HS-5 (cell line): ENCODE data around the gene FHAD1.

Experiments
- DNase-seq: peaks from one replicate; pipeline ENCODE4 v3.0.0-alpha.2; 2012; ENCODE audit warnings: low read depth

Gene FHAD1

DNA sequence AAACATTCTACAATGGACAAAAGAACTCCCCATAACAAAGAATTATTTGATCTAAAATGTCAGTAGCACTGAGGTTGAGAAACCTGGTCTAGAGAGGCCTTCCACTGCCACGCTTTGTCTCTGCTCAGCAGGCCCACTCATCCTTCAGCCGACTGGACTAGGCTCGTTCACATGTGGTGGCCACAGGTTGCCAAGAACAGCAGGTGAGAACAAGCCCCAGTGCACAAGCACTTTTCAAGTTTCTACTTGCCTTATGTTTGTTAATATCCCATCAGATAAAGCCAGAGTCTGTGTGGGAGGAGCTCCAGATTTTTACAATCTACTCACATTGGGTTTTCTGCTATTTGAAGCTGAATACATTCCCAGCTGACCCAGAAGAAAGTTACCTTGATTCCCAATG lies 153.6 kb downstream of the FHAD1 start:
- no peak for DNase-seq

DNA sequence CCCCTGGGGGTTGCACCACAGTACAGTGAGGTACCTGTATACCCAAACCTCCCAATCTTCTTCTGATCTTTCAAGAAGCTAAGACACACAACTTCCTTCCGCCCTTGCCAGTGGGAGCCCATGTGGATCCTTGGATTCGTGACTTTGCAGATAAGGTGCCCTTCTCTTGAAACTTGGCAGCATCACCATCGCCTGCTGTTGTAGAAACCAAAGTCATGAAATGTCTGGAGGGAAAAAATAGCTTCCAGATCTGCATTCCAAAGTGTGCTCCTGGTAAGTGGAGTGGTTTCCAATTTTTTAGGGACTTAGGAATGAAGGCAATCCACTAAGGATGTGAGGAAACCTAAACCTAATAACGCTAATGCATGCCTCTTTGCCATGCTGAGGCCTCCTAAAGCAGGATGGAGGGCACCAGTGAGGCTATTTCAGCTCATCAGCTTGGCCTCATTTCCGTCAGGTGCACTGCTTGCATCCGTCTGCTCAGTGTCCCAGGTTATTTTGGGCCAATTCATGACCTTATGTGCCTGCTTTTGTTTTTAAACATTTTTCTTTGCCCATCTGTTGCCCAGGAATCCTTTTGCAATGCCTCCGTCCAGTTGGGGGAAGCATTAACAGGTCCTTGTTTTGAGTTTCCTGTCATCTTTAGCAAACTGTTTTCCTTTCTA lies 154.5 kb downstream of the FHAD1 start:
- DNase-seq: no peak

DNA sequence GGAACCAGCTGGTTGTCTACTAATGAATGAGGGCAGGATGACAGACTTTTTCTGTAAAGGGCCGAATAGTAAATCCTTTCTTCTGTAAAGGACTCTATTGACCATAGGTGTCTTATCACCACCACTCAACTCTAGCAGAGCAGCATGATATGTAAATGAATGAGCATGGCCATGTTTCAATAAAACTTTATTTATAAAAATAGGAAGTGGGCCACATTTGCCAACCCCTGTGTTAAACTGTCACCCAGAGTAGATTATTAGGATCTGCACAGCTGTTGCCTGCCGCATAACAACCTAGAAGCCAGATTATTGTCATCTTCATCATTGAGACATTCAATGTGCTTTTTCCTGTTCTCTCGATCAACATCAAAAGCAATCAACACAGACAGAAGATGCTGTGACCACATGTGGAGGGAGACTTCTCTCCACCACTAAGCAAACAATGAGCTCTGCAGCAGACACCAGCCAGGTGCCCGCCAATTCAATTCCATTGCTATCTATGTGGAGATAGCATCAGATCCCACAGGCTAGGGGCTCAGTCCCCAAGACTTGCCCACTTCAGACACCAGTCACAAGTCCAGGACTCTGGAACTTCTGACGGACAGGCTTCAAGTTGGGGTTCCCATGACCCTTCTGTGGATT lies 155.9 kb downstream of the FHAD1 start:
- no peak for DNase-seq

DNA sequence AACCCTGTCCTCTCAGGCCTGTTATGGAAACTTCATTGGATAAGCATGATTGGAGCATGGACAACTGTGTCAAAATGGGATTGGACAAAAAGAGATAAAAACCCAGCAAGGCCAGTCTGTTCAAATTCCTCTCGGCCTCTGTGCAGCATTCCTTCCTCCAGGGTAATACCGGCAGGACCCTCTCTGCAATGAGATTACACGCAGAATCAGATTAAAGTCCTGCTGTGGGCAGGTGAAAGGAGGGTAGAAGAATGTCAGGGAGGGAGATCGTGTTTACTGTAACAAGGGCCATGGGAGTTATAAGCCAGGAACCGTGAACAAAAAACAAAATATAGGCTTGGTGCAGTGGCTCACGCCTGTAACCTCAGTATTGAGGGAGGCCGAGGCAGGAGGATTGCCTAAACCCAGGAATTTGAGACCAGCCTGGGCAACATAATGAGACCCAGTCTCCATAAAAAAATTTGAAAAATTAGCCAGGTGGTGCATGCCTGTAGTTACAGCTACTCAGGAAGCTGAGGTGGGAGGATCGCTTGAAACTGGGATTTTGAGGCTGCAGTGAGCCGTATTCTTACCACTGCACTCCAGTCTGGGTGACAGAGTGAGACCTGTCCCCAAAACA lies 157.0 kb downstream of the FHAD1 start:
- DNase-seq: no peak

DNA sequence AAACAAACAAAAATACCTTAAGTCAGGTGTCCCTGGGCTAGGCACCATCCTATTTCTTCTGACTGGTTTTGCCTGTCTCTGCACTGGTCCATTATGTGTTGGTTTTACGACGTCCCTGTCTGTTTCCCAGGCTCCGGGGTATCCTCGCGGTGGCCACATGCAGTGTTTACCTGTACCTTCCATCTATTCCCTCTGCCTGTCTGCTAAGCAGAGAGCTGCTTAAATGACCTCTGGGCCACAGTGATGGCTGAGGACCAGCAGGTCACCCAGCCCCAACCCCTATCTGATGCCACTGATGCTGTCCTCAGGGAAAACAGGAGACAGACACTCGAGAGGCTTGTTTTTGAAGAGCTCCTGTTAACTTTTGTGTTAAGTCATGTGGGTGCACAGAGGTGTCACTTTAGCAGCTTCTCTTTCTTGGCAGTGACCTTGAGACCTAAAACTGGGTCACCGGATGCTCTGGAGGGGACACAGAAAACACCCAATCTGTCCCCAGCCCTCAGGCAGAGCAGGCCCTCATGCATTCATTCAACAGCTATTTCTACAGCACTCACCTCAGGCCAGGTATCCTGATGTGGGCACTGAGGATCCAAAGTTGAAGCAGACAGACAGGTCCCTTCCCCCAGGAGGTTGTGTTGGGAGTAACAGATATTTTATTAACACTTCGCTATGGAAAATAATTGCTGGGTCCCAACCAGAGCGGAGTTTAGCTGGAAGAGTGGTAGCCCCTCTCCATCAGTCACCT lies 158.3 kb downstream of the FHAD1 start:
- DNase-seq: no peak

DNA sequence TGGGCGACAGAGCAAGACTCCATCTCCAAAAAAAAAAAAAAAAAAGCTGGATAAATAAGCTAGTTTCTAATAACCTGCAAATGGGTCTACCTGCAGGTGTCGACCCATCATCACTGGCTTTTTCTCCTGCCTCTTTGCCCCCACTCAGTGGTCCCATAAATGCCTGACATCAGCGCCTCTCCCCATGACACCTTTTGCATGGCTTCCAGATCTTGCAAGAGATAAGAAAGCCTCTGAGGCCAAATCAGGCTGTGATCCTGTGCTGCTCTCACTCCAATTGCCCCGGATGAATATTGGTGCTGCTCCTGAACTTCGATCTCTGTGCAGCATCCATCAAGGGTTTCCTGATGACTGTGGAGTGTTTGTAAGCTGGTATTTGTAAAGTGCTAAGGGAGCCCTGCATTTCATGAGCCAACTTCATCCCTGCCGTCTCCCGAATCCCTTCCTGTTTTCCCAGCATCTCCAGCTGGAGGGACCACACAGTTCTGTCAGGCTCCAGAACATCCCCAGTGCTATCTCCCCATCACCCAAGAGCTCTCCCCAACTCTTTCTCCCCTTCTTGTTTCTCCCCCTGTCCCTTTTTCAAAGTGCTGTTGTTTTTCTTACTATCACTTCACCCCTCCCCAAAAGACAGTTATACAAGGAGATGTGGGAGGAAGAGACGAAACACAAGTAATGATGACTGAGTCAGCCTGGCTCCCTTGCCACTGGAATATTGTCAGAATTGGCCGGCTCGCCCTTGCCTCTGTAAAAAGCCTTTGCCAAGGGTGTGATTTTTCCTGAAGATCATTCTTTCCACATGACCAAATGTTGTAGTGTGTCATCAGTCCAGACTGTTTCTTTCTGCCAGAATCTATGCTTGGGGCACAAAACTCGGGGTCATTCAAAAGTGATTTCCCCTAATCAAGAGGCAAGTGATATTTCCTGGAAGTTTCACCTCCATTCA lies 159.9 kb downstream of the FHAD1 start:
- peak; percentile 59 for DNase-seq

DNA sequence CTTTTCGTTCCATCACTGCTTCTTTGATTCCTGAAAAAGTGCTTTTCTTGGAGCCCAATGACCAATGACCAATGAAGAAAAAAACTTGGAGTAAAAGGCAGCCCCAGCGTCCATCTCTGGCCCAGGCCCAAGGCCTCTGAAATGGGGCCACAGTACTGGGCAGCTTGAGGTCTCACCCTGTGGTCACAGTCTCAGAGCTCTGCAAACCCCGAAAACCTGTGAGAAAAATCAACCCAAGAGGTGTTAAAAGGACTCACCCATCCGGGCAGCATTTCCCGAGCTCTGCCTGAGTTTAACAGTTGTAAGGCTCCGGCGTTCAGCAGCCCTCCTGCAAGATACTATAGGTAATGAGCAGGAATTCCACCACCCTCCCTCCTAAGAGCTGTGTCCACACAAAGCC lies 160.6 kb downstream of the FHAD1 start:
- DNase-seq: no peak

DNA sequence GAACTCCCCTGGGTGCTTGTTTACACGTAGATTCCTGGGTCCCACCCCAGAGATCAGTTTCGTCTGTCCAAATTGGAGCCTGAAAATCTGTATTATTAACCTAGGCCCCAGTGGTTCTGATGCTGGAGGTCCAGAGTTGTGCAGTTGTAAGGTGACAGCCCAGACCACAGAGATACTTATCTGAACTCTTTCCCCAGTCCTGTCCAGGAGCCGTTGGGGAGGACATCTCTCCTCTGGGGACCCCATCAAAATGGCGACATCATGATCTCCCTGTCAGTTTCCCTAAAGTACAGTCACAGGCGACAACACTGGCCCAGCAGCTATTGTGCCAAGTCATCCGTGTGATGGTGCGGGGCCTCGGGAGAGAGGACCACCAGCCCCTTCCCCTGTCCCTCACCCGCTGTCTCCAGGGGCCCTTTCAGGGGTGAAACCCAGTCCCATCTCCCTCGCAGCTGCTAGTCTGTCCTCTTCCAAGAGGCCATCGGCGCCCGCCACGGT lies 161.9 kb downstream of the FHAD1 start:
- no peak for DNase-seq

DNA sequence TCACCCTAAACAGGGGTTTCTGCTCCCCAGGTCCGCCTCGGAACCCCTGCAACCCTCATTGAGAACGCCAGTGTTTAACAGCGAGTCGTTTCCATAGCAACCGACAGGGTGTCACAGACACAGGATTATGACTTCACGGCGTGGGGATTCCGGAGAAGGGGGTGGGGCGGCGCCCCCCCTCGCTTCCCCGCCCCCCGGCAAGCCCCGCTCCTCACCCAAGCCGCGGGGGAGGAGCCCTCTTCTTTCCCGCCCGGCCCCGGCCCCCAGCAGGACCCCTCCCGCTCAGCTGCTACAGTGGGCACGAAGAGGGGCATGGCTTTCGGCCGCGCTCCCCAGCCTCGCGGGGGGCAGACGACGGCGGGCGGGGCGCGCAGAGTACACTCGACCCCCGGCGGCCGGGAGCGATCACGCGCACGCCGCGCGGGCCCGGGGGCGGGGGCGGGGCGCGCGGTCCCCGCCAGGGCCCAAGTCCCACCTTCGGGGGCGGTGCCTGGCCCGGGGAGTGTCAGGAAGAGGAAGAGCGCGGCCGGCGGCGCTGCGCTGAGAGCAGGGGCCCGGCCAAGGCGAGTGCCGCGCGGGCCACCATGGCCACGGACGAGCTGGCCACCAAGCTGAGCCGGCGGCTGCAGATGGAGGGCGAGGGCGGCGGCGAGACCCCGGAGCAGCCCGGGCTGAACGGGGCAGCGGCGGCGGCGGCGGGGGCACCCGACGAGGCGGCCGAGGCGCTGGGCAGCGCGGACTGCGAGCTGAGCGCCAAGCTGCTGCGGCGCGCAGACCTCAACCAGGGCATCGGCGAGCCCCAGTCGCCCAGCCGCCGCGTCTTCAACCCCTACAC lies 162.6 kb downstream of the FHAD1 start, which contains the start of gene EFHD2:
TSS of gene EFHD2 (plus strand) at position 501 of the 835 bp plus-strand sequence. CDS start at position 585, 84 bp downstream.
- DNase-seq: peak; percentile 22

DNA sequence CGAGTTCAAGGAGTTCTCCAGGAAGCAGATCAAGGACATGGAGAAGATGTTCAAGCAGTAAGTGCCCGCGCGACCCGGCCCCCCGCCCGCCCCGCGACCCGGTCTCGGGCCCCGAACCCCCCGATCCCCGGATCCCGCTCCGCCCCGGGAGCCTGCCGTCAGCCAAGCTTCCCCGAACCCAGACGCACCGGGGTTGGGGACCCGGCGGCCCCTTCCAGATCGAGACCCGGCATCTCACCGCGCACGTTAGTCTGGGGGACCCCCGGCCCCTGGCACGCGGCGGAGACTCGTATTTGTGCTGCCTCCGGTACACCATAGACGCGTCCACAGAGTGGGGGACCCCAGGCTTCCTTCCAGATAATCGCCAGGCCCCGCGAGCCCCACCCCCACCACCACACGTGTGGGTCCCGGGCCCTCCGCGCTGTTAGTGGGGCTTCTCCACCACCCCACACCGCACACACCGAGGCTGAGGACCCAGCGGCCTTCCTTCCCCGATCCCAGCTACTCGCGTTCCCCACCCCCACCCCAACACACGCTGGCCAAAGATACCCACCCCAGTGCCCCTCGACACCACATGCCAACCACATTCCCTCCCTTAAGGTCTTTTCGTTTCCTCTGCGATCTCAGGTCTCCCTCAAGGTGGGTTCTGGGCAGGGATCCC lies 163.3 kb downstream of the FHAD1 start:
- no peak for DNase-seq

DNA sequence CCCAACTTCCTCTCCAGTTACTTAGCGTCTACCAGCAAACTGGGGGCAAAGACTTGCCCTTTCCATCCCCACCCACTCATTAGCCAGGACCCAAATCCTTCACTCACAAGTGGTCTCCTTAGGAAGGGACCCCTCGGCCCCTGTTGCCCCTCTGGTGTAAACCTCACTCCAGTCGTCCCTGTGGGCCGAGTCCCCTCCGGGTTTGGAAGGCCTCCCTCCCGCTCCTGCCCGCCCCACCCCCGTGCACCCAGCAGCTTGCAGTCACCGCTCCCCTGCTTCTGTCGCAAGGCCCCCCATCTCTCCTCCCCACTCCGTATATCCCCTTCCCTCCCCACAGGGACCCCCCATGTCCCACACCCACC lies 163.8 kb downstream of the FHAD1 start:
- no peak for DNase-seq

DNA sequence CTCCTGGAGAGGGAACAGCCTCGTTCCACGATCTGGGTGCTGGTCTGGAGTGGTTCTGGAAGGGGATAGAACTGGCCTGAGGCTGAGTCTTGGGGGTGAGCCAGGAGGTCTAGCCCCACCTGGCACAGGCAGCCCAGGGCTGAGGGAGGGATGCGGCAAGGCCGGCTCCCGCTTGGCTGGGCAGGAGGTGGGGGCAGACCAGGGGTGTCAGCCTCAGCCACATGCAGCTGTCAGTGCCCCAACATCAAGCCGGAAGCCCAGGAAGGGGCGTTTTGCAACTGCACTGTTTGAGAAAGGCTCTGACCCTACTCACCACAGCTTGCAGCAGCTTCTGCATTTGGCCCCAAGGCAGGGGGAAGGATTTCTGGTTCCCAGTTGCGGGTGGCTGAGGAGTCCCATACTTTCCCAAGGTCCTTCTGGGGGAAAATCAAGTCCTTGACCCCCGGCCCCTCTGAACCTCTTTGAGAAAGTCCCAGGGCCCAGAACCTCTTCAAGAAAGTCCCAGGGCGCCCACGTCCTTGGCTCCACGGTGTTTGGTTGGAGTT lies 164.6 kb downstream of the FHAD1 start:
- no peak for DNase-seq

DNA sequence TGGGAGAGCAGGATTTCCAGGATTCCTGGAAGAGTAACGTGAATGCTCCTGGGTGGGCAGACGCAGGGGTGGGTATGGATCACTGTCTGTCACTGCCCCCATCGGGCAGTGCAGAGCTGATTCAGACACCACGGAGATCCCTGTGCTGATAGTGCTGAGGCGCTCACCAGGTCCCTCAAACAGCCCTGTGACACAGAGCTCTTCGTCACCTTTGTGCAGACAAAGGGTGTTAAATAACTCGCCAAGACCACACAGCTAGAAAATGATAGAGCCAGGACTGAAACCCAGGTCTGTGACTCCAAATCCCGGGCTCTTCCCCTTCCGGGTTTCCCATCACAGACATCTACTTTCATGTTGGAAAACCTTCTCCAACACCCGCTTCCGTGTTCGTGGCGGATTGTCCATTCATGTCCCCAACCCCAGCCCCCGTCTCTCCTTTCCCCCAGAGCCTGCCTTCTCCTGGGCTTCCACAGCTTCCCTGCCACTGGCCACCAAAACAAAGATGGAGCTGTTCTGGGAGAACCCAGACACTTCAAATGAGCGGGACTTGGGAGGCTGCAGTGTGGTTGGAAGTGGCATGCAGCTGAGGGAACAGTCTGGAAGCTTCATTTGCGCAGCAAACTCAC lies 165.3 kb downstream of the FHAD1 start:
- no peak for DNase-seq

DNA sequence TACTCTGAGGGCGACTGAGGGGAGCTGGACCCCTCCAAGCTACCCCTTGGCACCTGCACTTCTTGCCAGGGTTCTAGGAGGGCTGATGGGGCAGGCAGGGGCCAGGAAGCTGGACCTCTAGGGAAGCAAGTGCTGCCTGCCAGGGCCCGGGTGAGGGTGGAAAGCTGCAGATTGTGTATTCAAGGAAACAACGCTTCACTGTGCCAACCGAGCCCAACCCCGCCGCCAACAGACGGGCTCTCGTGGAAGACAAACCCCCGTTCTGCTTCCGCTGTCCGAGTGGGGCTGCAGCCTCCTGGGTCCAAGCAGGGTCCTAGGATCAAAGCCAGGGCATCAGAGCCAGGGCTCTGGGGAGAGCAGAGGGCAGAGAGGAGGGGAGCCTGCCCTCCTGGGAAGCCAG lies 165.8 kb downstream of the FHAD1 start:
- no peak for DNase-seq

DNA sequence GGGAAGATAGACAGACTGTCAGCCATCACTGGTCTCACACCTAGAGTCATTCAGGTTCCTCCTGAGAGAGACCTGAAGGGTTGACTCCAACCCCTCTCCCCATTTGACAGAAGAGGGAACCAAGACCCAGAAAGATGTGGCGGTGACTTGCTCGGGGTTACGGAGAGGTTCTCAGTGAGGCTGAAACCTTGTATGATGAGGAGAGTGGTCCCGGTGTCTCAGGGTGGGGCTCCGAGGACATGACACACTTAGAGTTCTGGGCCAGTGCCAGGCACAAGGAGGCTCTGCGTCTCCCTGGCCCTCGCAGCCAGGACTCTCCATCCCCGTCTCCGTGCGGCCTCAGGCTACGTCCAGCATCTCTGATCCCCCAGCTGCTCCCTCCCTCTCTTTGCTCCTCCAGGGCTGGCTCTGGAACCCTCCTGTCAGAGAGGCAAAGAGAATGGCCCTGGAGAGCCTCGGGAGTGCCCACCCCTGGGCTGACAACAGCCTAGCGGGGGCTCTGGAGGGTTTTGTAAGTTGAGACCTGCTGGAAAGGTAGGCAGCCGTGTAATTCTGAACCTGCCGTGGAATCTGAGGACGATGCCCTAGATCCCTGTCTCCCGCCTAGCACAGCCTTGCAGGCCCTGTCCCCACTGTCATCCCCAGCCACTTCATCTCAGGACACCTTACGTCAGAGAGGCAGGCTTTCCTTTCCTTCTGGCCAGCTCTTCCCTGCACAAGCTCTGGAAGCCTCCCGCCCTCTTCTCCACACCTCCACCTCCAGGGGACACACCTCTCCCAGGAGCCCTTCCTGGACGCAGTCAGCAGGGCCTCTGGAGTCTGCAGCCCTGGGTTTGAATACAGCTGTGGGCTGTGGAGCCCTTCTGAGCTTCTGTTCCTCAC lies 166.8 kb downstream of the FHAD1 start:
- DNase-seq: no peak

DNA sequence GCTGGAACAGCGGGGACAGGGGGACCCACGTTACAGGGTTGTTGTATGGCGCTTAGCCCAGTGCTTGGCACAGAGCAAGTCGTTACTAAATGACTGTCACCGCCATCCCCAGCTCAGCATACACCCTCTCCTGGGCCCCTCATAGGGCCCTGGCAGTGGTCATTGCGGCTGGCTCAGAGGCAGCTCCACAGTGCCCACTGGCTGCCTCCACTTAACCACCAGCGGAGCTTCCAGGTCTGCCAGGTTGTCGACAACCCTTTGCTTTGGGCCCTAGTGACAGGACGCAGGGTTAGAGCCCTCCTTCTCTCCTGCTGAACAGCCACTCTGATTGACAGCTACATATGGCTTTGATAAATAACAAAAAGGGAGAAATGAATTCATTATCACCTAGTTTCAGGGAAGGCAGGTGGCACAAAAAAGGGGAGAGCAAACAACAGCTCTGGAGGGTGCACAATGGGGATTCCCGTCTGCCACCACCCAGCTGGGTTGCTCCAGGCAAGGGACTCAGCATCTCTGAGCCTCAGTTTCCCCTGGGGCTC lies 167.5 kb downstream of the FHAD1 start:
- DNase-seq: no peak

DNA sequence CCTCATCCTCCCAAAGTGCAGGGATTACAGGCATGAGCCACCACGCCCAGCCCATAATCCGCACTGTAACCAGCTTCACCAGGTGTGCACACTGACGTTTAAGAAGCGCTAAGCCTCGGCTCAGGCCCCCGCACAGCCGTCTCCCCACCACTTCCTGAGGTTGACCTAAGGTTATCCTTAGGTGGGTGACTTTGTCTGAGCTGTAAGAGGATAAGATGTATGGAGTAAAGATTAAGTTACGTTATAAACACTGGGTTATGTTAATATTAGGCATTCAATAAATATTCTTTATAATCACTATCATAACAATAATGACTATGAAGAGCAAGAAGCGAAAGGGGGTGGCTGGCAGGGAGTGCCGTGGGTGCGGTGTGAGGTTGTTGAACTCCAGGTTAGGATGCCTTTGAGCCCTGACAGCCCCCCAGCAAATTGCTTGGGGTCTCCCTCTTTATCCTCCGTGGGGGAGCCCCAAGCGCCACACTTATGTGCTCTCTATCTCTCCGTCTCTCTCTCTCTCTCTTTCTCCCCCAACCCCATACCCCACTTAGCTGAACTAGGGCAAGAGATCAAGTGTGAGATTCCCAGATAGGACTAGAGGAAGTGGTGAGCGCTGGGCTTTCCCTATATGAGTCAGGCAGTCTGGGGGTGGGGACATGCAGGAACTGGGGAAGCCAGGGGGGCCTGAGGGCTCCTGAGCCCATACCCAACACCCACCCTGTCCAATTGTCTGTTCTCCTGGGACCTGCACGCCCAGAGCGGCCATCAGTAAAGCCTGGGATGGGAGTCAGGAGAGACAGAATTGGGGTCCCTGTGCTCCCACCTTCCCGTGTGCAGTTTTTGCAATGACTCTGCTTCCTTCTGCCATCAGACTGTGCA lies 170.3 kb downstream of the FHAD1 start:
- DNase-seq: peak; percentile 52
